Thymus (tissue), 14 donors: ENCODE data around the gene YY1. TPM values are rescaled to one million over a fixed set of nuclear protein-coding genes. Genes with fewer than 3 reads are reported as not detected.

ENCODE experiments used
- DNase-seq, 9 donors: peaks; one replicate each; pipeline ENCODE4 v3.0.0-alpha.2; 2013; ENCODE audit warnings: low spot score in 9 of 9, low read depth in 6 of 9, missing footprints in 1 of 9
- H3K27ac ChIP-seq, 2 donors: one replicate each; pipeline ENCODE4 v1.5.1; 2013; ENCODE audit warnings: control low read depth in 1 of 2, low read depth in 1 of 2, low read length in 1 of 2, mild to moderate bottlenecking in 1 of 2, moderate library complexity in 1 of 2
- H3K27me3 ChIP-seq, 2 donors: one replicate each; pipeline ENCODE4 v1.5.1; 2013; ENCODE audit warnings: low read length in 1 of 2; ENCODE audit not compliant: control insufficient read depth in 2 of 2, insufficient read depth in 1 of 2
- H3K36me3 ChIP-seq, 2 donors: one replicate each; pipeline ENCODE4 v1.5.1; 2013; ENCODE audit warnings: low read length in 1 of 2, mild to moderate bottlenecking in 1 of 2, moderate library complexity in 1 of 2; ENCODE audit not compliant: control insufficient read depth in 2 of 2, insufficient read depth in 2 of 2
- H3K4me1 ChIP-seq, 2 donors: one replicate each; pipeline ENCODE4 v1.5.1; 2013; ENCODE audit warnings: low read length in 2 of 2; ENCODE audit not compliant: control insufficient read depth in 2 of 2, insufficient read depth in 2 of 2
- H3K4me3 ChIP-seq, 2 donors: one replicate each; pipeline ENCODE4 v1.5.1; 2013; ENCODE audit warnings: low read length in 2 of 2, control low read depth in 1 of 2, mild to moderate bottlenecking in 1 of 2
- H3K9me3 ChIP-seq, 2 donors: one replicate each; pipeline ENCODE4 v1.5.1; 2013; ENCODE audit warnings: low read length in 1 of 2, mild to moderate bottlenecking in 1 of 2; ENCODE audit not compliant: control insufficient read depth in 2 of 2, insufficient read depth in 1 of 2
- WGBS: extraction: QIAGEN DNeasy Blood & Tissue Kit; methylation state at CpG from one replicate; pipeline ENCODE4 v1.1.7; 2013; 5-methylcytosine and 5-hydroxymethylcytosine counted together
- long read RNA-seq, 10 donors: transcript quantifications; one replicate each; lab custom pipeline, GENCODE V29; 2026
- polyA plus RNA-seq: library from polyadenylated mRNA; stranded (reverse); fragments of 200-250 nt; gene quantifications from one replicate; pipeline ENCODE4 v1.2.3, GENCODE V29; 2013
- total RNA-seq: library from RNA; stranded (reverse); fragments of 120-200 nt; gene quantifications from one replicate; pipeline ENCODE4 v1.2.4, GENCODE V29; 2013
- donor health status: healthy.

The YY1 gene
- total RNA-seq (66.7 TPM), polyA plus RNA-seq (72.3 TPM)
- long read RNA-seq, donor 1, full-length matches to known transcripts, result 11 of 11 reads
- long read RNA-seq, donor 1, partial matches to known transcripts, result 0 of 11 reads
- long read RNA-seq, donor 1, other reads (novel, unspliced or antisense), result 0 of 11 reads
- long read RNA-seq, donor 2, result 0 reads
- long read RNA-seq, donor 3, full-length matches to known transcripts, result 110 of 134 reads
- long read RNA-seq, donor 3, partial matches to known transcripts, result 18 of 134 reads
- long read RNA-seq, donor 3, other reads (novel, unspliced or antisense), result 6 of 134 reads
- long read RNA-seq, donor 4, full-length matches to known transcripts, result 88 of 99 reads
- long read RNA-seq, donor 4, partial matches to known transcripts, result 11 of 99 reads
- long read RNA-seq, donor 4, other reads (novel, unspliced or antisense), result 0 of 99 reads
- long read RNA-seq, donor 5, full-length matches to known transcripts, result 118 of 143 reads
- long read RNA-seq, donor 5, partial matches to known transcripts, result 25 of 143 reads
- long read RNA-seq, donor 5, other reads (novel, unspliced or antisense), result 0 of 143 reads
- long read RNA-seq, donor 6, full-length matches to known transcripts, result 67 of 67 reads
- long read RNA-seq, donor 6, partial matches to known transcripts, result 0 of 67 reads
- long read RNA-seq, donor 6, other reads (novel, unspliced or antisense), result 0 of 67 reads
- long read RNA-seq, donor 7, full-length matches to known transcripts, result 83 of 89 reads
- long read RNA-seq, donor 7, partial matches to known transcripts, result 6 of 89 reads
- long read RNA-seq, donor 7, other reads (novel, unspliced or antisense), result 0 of 89 reads
- long read RNA-seq, donor 8, full-length matches to known transcripts, result 35 of 42 reads
- long read RNA-seq, donor 8, partial matches to known transcripts, result 7 of 42 reads
- long read RNA-seq, donor 8, other reads (novel, unspliced or antisense), result 0 of 42 reads
- long read RNA-seq, donor 9, full-length matches to known transcripts, result 54 of 67 reads
- long read RNA-seq, donor 9, partial matches to known transcripts, result 13 of 67 reads
- long read RNA-seq, donor 9, other reads (novel, unspliced or antisense), result 0 of 67 reads
- long read RNA-seq, donor 10, full-length matches to known transcripts, result 65 of 107 reads
- long read RNA-seq, donor 10, partial matches to known transcripts, result 42 of 107 reads
- long read RNA-seq, donor 10, other reads (novel, unspliced or antisense), result 0 of 107 reads

- peaks cover 16 to 27% of the 10 kb centered on the region in 2 donors for H3K4me1 ChIP-seq
Observed at GRCh38 chr14:100238419-100239210, at the start of gene YY1. Gene YY1, plus strand, starts transcription at chr14:100239144. Its CDS starts 101 bp downstream, at chr14:100239245.

GRCh38 chr14:100190126-100190525, 48.8 kb upstream of the YY1 start:
- Histone ChIP-seq H3K27me3 (no peaks in the 10 kb centered on the region), H3K4me3 (no peak overlapping the region), H3K36me3 (no peaks in the 10 kb centered on the region), H3K27ac (no peak overlapping the region), H3K9me3 (no peaks in the 10 kb centered on the region), H3K4me1 (peaks cover 0 to 14% of the 10 kb centered on the region in 2 donors)
- DNase-seq, result no peak
- WGBS, result 98% methylated on average over 1 of the region's 1 CpG

More at GRCh38 chr14:100238419-100239210, at the start of gene YY1:
- H3K27me3 ChIP-seq, result no peaks in the 10 kb centered on the region
- H3K27ac ChIP-seq, result peak within 1 kb of the TSS; percentile 92 to 96
- H3K4me3 ChIP-seq, result peak within 1 kb of the TSS; percentile 83 to 100
- peak; percentile 84 to 98 (median 97) for DNase-seq
- WGBS, result under 1% methylated on average over 106 of the region's 125 CpGs
- no peaks in the 10 kb centered on the region for H3K9me3 ChIP-seq
- H3K36me3 ChIP-seq, result peaks cover 0 to 11% of the 10 kb centered on the region in 2 donors

- DNase-seq, result no peak
- no peaks in the 10 kb centered on the region for H3K27me3 ChIP-seq
- H3K27ac ChIP-seq, result peak overlapping the region in 1 of 2 donors; percentile 59
- WGBS, result 94% methylated on average over 14 of the region's 14 CpGs
- H3K4me3 ChIP-seq, result no peak overlapping the region
- H3K36me3 ChIP-seq, result no peaks in the 10 kb centered on the region
- H3K9me3 ChIP-seq, result no peaks in the 10 kb centered on the region
- peaks cover 0 to 14% of the 10 kb centered on the region in 2 donors for H3K4me1 ChIP-seq
Observed at GRCh38 chr14:100191584-100192249, 47.2 kb upstream of the YY1 start.

GRCh38 chr14:100192250-100192671, 46.7 kb upstream of the YY1 start:
- H3K36me3 ChIP-seq, result no peaks in the 10 kb centered on the region
- H3K27me3 ChIP-seq, result no peaks in the 10 kb centered on the region
- peaks cover 0 to 14% of the 10 kb centered on the region in 2 donors for H3K4me1 ChIP-seq
- H3K4me3 ChIP-seq, result peak overlapping the region; percentile 48 to 60
- H3K9me3 ChIP-seq, result no peaks in the 10 kb centered on the region
- 75% methylated on average over 21 of the region's 21 CpGs for WGBS
- H3K27ac ChIP-seq, result peak overlapping the region; percentile 77 to 87
- no peak for DNase-seq

DNA sequence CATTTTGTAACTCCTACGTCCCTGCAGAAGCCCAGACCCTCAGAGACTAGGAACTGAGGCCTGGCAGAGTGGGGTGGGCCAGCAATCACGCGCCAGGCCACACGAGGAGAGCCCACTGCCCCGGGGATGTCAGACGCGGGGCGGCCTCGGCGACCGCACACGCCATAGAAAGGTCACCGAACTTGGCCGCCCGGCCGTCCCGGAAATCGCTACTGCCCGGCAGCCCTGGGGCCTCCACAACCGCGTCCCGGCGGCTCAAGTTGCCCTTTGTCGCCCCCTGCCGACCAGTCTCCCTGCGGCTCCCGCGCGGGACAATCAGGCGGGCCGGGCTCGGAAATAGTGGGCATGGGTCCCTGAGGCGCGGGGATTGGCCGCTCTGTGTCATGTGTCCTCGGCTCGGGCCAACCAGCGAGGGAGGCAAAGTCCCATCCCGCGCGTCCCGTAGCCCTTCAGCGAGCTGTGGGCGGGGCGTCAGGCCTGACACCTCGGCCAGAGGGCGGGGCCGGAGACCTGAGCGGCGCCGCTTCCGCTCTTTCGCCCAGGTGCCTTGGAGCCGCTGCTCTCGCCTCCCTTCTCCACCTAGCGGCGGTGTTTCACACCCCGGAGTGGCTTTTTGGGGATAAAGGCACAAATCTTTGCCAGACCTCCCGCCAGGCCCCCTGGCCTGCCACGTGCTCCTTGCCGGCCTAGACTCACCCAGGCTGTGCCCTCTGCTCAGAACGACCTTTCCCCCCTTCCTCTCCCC, 46.1 kb upstream of the YY1 start:
- peak overlapping the region; percentile 78 to 87 for H3K27ac ChIP-seq
- peak; percentile 95 to 99 (median 98) for DNase-seq
- H3K27me3 ChIP-seq, result no peaks in the 10 kb centered on the region
- no peaks in the 10 kb centered on the region for H3K9me3 ChIP-seq
- H3K36me3 ChIP-seq, result no peaks in the 10 kb centered on the region
- peaks cover 0 to 14% of the 10 kb centered on the region in 2 donors for H3K4me1 ChIP-seq
- peak overlapping the region; percentile 48 to 60 for H3K4me3 ChIP-seq
- 1% methylated on average over 62 of the region's 62 CpGs for WGBS

- peak in 1 of 9 donors; percentile 16 for DNase-seq
- Histone ChIP-seq H3K4me3 (peak overlapping the region; percentile 15 to 30), H3K36me3 (no peaks in the 10 kb centered on the region), H3K27ac (peak overlapping the region; percentile 78 to 87), H3K9me3 (no peaks in the 10 kb centered on the region), H3K27me3 (no peaks in the 10 kb centered on the region), H3K4me1 (peaks cover 0 to 14% of the 10 kb centered on the region in 2 donors)
- WGBS, result 71% methylated on average over 12 of the region's 12 CpGs
Observed at GRCh38 chr14:100193417-100194357, 45.3 kb upstream of the YY1 start.
